HG03066 (cell line): ENCODE measurements around the gene NECTIN1.

Experiments used
- ATAC-seq: cut with Tn5 transposase; IDR thresholded peaks from one replicate; pipeline ENCODE4 v1.9.1; 2021; ENCODE audit warnings: low read depth; ENCODE audit not compliant: unreplicated experiment

Gene NECTIN1

DNA sequence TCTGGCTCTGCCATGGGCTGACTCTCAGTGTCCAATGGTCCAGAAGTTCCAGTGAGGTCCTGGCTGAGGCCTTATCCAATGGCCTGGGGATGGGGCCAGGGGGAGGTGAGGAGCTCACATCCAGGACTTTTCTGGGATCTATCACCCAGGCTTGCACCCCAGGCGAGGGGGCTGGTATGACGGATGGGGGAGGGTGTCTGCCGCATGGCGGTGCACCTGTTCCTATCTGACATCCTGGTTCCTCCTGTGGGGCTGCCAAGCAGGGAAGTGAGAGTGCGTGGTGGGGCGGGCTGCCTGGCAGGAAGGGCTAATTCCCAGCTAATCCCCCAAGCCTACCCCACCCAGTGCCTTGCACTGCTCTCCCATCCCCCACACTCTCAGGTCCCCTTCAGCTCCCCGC, 102.1 kb downstream of the NECTIN1 start:
- no peak for ATAC-seq

DNA sequence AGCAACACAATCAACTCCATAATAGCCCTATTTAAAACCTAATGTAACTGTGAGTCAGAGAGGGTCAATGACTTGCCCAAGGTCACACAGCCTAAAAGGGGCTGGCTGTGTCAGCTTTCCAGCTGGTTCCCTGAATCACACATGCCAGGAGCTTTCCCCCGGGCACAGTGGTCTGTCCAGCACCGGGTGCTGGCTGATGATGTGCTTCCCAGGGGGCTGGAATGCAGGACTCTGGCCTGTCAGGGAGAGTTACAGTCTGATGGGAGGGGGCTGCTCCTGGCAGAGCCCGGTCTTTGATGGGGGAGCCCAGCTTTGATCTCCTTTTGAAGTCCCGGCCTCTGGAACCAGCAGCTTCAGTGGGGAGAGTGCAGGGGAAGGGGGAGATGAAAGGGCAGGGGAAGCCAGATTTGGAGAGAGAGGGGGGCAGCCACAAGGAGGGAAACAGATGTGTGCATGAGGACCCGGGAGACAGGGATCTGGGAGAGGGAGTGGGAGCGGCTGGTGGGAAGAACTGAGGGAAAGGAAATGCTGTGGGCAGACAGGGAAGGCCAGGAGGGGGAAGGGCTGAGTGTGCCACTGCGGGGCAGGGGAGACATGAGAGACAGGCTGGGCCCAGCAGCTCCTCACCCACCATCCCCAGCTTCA, 102.7 kb downstream of the NECTIN1 start:
- no peak for ATAC-seq

DNA sequence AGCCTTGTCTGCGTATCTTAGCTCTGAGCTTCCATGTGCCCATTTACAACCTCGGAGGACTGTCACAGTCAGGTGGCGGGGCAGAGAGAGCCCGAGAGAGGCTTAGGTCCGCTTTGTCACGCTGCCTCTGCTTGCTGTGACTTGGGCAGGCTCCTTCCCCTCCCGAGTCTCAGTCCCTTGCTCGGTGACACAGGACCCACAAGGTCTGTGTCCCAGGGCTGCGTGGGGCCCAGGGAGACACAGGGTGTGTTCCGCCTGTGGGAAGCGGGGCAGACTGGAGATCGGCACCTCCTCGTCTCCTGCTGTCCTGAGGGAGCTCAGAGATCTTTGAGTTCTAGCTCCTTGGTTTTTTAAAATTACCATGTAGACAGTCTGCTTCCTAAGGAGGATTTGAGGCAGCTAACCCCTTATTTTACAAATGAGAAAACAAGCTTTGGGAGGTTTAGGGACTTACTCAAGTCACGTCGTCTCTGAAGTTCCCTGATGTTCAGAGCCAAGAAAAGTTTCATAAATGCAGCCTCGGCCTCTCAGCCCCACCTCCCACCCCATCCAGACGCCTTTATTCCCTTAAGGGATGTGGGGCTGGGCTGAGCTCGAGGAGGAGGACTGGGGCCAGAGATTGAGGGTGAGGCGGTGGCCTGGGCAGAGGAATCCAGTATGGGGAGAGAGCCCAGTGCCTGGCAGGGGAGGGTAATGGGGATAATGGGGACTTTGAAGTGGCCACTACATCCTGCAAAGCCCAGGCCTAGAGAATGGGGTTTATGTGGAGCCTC, 103.6 kb downstream of the NECTIN1 start:
- no peak for ATAC-seq

GRCh38 chr11:119624629-119625028, 104.4 kb downstream of the NECTIN1 start:
- ATAC-seq: no peak

GRCh38 chr11:119624102-119624615, 104.8 kb downstream of the NECTIN1 start:
- ATAC-seq: no peak

GRCh38 chr11:119623682-119624081, 105.3 kb downstream of the NECTIN1 start:
- ATAC-seq: no peak

- ATAC-seq: no peak
Measured at GRCh38 chr11:119622454-119623143, 106.4 kb downstream of the NECTIN1 start.

DNA sequence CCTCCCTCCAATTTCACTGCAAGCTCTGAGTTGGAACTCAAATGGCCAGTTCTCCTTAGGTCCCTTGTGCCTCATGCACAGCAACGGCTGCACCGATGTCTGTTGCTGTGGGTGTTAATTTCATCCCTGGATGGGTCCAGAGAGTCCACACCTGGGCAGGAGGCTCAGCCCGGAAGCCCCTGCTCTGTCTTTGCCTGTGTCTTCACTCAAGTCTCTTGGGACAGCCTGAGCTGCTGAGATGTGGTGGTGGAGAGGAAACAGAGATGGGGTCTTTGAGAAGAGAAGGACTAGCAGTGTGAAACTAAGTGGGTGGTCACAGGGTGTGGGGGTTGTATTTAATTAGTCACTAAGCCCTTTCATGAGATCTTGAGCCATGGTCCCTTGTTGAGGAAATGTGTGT, 109.3 kb downstream of the NECTIN1 start:
- no peak for ATAC-seq

DNA sequence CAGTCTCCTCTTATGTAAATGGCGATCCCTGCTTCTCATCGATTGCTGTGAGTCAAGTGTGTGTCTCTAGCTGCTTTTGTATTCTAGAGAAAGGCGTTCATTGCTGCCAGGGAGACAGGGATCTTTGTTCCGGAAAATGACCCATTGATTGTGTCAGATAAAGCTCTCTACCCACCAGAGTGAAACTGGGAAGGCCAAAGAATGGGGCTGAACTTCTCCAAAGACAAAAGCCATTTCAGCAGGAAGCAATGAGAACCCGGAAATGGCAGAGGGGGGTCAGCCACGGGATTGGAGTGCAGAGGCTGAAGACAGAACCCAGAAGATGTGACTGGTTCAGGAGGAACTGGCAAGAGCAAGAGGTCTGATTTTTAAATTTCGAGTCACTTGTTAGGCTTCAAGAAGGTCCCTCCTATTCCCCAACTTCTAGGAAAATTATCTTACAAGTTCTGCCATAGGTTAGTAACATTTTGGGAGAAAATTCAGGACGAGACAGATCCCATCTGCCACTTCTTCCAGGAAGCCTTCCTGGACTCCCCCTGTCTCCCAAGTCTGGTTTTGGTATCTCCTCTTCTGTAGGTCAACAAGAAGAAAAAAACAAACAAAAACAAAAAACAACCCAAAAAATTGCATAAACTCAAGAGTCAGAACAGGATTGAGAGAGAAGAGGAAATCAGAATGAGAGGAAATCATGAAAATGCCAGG, 110.6 kb downstream of the NECTIN1 start:
- no peak for ATAC-seq

DNA sequence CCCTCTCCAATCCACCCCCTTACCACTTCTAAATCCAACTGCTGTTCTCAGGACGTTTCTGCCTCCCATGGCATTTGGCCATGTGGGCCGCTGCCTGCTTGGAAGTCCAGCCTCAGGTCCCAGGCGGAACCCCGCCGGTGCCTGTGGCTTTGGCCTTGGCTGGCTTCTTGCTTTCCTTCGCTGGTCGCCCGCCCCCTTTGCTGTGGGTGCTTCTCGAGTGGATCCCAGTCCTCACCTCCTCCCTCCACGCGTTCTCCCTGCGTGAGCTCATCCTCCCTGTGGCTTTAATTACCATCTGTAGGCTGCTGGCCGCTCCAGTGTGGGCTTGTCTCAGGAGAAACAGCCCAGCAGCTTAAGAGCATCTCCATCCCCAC, 111.7 kb downstream of the NECTIN1 start:
- no peak for ATAC-seq

DNA sequence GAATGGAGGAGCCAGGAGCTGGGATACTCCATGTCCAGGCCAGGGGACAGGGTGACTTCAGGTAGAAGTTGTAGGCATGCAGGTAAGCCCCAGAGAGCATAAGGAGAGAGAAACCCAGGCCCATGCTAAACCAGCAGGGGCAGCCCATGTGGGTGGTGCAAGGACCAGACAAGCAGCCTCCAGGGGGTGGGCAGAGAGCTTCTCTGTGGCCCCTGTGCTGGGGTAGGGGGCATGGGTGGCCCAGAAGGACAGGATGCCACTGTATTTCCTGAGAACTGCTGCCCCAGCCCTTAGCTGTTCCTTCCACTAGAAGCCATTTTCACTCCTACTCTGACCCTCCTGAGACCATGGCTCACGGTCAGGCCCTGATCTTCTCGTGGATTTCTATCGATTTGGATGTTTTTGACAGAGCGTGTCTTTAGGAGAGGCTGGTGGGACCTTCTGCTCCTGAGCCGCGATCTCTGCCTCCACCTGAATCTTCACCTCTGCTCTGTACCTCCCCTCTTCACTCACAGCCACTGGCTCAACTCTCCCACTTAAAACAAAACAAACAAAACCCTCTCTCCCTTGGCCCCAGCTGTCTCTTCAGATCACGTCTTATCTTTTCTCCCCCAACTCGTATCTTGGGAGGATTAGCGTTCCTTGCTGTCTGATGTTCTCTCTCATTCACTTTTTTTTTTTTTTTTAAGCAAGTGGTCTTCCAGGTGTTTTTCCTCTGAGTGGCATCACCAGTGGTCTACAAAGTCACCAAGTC, 112.2 kb downstream of the NECTIN1 start:
- no peak for ATAC-seq

- ATAC-seq: no peak
Measured at GRCh38 chr11:119615882-119616196, 113.2 kb downstream of the NECTIN1 start.

DNA sequence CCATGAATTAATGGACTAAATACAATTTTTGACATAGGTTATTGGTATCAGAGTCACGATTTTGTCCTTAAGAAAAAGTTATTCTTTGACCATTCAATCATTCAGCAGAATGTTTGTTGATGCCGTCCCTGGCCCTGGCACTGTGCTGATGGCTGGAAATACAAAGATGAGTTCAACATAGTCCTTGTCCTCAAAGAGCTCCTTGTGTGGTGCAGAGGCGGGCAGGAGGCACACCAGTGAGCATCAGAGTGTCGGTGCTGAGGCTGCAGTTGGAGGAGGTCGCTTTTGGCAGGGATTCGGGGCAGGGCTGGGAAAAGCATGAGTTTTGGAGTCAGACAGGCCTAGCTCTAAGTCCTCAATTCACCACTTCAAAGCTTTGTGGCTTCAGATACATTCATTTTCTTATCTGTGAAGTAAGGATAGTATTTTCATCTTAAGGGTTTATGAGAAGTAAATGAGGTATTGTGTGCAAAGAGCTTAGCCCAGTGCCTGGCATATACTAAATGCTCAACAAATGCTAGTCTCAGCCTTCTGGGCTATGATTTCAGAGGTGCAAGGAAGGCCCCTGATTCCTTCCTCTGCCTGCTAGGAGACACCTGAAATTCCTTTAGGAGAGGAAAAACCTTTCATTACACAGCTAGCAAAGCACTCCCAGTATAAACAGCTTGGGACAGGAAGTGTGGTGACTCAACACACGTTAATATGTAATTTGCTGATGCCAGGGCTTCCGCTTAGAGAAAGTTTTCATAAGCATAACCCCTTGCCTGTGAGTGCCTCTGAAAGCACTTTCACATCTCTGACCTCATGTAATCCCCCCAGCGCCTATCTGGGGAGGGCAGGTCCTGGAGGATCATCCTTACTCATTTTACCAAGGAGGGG, 113.8 kb downstream of the NECTIN1 start:
- peak; percentile 83 for ATAC-seq

DNA sequence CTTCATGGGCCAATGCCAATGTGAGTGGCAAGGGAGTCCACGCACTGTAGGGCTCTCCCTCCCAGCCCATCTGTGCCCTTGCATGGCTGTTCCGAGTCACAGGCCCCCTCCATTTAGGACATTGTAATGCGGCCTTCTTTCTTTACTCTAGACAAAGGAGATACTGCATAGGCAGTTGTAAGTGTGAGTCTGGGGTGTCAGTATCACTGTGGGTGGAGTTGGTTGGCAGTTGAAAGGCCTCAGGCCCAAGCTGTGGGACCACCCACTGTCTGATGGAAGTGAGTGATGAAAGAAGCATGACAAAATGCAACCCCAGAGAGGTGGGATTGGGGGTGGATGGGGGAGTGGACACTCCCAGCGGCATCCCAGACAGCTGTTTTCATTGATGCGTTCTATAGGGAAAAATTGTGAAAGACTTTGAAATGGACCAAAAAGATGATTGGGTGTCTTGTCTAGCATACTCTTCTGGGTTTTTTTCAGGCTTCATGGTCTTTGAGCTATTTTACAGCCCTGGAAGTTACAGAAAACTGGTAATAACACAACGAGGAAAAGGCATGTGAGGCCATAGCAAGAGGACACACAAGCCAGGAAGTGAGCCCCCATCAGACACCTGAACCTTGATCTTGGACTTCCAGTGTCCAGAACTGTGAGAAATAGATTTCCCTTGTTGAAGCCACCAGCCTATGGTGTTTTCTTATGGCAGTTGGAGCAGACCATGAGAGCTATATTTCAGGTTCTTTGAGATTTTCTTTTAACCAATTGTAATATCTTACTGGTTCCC, 114.6 kb downstream of the NECTIN1 start:
- no peak for ATAC-seq

DNA sequence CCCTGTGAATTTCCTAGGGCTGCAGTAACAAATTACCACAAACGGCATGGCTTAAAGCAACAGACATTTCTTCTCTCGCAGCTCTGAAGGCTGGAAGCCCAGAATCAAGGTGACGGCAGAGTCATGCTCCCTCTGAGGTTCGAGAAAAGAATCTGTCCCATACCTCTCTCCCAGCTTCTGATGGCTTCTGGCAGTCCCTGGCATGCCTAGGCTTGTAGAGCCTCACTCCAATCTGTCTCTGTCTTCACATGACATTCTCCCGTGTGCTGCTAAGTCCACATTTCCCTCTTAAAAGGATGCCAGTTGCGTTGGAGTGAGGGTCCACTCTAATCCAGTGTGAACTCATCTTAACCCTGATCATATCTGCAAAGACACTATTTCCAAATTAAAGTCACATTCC, 116.2 kb downstream of the NECTIN1 start:
- ATAC-seq: no peak

- no peak for ATAC-seq
Measured at GRCh38 chr11:119610836-119611426, 118.1 kb downstream of the NECTIN1 start.

GRCh38 chr11:119608781-119609180, 120.2 kb downstream of the NECTIN1 start:
- no peak for ATAC-seq

GRCh38 chr11:119608201-119608600, 120.8 kb downstream of the NECTIN1 start:
- no peak for ATAC-seq
